Right lobe of liver (tissue), 6 donors: ENCODE results near the gene CORO7. TPM values are rescaled to one million over a fixed set of nuclear protein-coding genes. Genes with fewer than 3 reads are reported as not detected.

Experiments used
- ATAC-seq, 4 donors: fragments of 200-7000 bp; cut with Tn5 transposase; one replicate each; pipeline ENCODE4 v1.9.1; 2020; ENCODE audit warnings: mild to moderate bottlenecking in 4 of 4, moderate library complexity in 4 of 4
- DNase-seq, 3 donors: peaks; one replicate each; pipeline ENCODE4 v3.0.0-alpha.2; 2020
- H3K27ac ChIP-seq, 3 donors: fragments of 200-600 bp; one replicate each; pipeline ENCODE4 v1.8.0; 2022
- H3K27me3 ChIP-seq, 2 donors: fragments of 200-600 bp; one replicate each; pipeline ENCODE4 v1.8.0; 2022
- H3K36me3 ChIP-seq, 4 donors: fragments of 200-600 bp; sonication (generic) in 1 of 4; one replicate each; pipeline versions ENCODE4 v1.5.1 to v1.8.0; 2017 to 2022; ENCODE audit warnings: control low read depth in 1 of 4
- H3K4me1 ChIP-seq, 4 donors: fragments of 200-600 bp; sonication (generic) in 1 of 4; one replicate each; pipeline versions ENCODE4 v1.5.1 to v1.8.0; 2017 to 2022; ENCODE audit warnings: control low read depth in 1 of 4
- H3K4me3 ChIP-seq, 3 donors: fragments of 200-600 bp; one replicate each; pipeline ENCODE4 v1.8.0; 2022
- H3K9me3 ChIP-seq, 4 donors: fragments of 200-600 bp; sonication (generic) in 1 of 4; one replicate each; pipeline versions ENCODE4 v1.5.1 to v1.8.0; 2017 to 2022; ENCODE audit warnings: control low read depth in 1 of 4
- POLR2A ChIP-seq: fragments of 450-650 bp; IDR thresholded peaks from one replicate; pipeline ENCODE4 v1.6.1; 2017; ENCODE audit warnings: antibody characterized with exemption, mild to moderate bottlenecking
- WGBS: methylation state at CpG from one replicate; pipeline ENCODE4 v1.1.6; 2018; ENCODE audit warnings: low coverage, low lambda C conversion rate; ENCODE audit not compliant: insufficient coverage; ENCODE audit errors: missing lambda C conversion rate; 5-methylcytosine and 5-hydroxymethylcytosine counted together
- intact Hi-C, 2 donors: fragments of 100-400 bp; cut with DNase I; formaldehyde crosslinking; loops; one replicate each; pipeline versions ENCODE4 v1.11.2 to v1.14.1; 2022
- total RNA-seq, 6 experiments: library from RNA; depleted of rRNA in 2 of 6; stranded (reverse); fragments of >200 nt in 2 of 6; fragmentation: NEBNext Ultra II Directional in 3 of 6; extraction: Animal tissue kit (Norgen Biotek cat#: 25700) in 3 of 6; gene quantifications; one replicate each; pipeline versions ENCODE4 v1.1.0 to v1.2.4, GENCODE V29; 2016 to 2023
- TF ChIP-seq, protein P1 (sequence below), 4 donors: fragments of 200-600 bp in 3 of 4; fragments of 450-650 bp in 1 of 4; IDR thresholded peaks; one replicate each; pipeline versions ENCODE4 v1.5.1 to v1.8.0; 2016 to 2022; ENCODE audit warnings: antibody characterized with exemption in 4 of 4, mild to moderate bottlenecking in 2 of 4
- donor health status: DM: no; HTN: yes; CAD: no.
- donor health status: DM: no; HTN: no; CAD: no.
- donor health status: DM: no; HTN: no; CAD: no.
- donor health status: DM: no; HTN: yes; CAD: no.
- donor health status: DM: no; HTN: yes; CAD: no.

CORO7 gene
- total RNA-seq, 6 experiments from 2014 or later: 7.8 to 22.9 (median 13.3) TPM

DNA sequence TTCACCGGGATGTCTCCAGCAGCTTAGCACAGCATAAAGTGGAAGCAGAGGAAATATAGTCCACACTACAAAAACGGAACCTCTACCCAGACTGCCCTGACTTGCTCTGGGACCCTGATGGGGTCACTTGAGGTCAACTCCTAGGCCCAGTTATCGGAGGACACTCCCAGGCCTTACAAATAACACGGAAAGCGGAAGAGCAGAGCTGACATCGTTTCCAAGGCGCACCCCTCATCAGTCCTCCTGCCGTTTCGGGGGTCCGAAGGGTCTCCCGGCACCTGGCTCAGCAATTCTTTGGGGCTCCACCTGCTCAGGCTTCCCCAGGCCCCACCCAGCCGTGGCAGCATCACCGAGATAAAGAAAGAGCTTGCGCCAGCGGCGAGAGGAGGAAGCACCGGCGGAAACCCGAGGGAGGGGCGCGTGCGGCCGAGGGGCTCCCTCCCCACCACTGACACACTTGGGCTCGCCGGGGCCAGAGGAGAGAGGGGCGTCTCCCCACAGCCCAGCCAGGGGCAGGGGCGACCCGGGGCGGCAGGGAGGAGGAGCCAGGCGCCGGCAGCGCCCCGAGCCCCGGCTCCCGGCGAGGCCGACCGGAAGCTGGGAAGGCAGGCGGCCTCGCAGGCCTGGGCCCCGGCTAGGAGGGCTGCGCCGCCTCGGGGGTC lies 727 bp downstream of the CORO7 start:
- no peak for TF ChIP-seq POLR2A
- TF ChIP-seq, protein P1, sequence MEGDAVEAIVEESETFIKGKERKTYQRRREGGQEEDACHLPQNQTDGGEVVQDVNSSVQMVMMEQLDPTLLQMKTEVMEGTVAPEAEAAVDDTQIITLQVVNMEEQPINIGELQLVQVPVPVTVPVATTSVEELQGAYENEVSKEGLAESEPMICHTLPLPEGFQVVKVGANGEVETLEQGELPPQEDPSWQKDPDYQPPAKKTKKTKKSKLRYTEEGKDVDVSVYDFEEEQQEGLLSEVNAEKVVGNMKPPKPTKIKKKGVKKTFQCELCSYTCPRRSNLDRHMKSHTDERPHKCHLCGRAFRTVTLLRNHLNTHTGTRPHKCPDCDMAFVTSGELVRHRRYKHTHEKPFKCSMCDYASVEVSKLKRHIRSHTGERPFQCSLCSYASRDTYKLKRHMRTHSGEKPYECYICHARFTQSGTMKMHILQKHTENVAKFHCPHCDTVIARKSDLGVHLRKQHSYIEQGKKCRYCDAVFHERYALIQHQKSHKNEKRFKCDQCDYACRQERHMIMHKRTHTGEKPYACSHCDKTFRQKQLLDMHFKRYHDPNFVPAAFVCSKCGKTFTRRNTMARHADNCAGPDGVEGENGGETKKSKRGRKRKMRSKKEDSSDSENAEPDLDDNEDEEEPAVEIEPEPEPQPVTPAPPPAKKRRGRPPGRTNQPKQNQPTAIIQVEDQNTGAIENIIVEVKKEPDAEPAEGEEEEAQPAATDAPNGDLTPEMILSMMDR (IDR thresholded peaks at IDR 0.05): peak in 1 of 4 donors; percentile 6
- peaks cover 0 to 4% (median 2%) of the 10 kb centered on the region in 4 donors for H3K4me1 ChIP-seq
- WGBS: 3% methylated on average over 13 of the region's 44 CpGs
- H3K36me3 ChIP-seq: no peaks in the 10 kb centered on the region
- H3K4me3 ChIP-seq: peak overlapping the region; percentile 85 to 99 (median 91)
- DNase-seq: peak; percentile 71 to 78 (median 73)
- peak; percentile 28 to 41 (median 30) for ATAC-seq
- intact Hi-C loops: no loop called here
- H3K27me3 ChIP-seq: no peaks in the 10 kb centered on the region
- H3K27ac ChIP-seq: peak overlapping the region; percentile 62 to 92 (median 75)
- H3K9me3 ChIP-seq: no peaks in the 10 kb centered on the region

DNA sequence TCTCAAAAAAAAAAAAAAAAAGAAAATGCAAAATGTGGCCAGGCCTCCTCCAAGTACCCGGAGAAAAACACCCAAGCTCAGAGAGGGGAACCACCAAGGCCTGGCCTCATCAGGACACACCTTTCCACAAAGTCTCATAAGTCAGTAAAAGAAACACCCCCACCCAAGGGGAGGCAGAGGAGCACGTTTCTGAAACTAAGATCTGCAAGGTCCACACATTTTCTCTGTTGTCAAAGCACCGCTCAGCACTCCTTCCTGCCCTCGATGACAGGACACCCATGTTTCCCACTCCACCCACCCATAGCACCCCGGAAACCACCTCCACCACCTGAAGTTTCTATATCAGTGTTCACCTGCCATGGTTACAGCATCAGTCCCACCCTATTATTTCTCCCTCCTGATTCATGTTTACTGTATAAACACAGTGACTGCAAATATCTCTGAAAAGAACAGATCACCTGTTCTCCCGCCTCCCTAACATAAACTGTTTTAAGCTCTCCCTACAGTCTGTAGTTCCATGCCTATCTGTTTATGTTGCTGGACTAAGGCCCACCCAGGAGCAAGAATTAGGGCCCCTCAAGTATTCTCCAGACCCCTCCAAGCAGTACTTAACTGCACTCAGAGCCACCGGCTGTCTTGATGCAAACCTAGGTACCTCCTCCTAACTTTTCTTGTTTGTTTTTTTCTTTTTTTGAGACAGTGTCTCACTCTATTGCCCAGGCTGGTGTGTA lies 2.0 kb downstream of the CORO7 start:
- Histone ChIP-seq H3K4me1 (peaks cover 0 to 4% (median 2%) of the 10 kb centered on the region in 4 donors), H3K27me3 (no peaks in the 10 kb centered on the region), H3K4me3 (peak overlapping the region in 1 of 3 donors; percentile 6), H3K27ac (no peak overlapping the region), H3K36me3 (no peaks in the 10 kb centered on the region), H3K9me3 (no peaks in the 10 kb centered on the region)
- DNase-seq (no peak), ATAC-seq (no peak)
- WGBS: 70% methylated on average over 5 of the region's 7 CpGs
- intact Hi-C loops: no loop called here
- TF ChIP-seq, protein P1 (IDR thresholded peaks at IDR 0.05): no peak
- TF ChIP-seq POLR2A: no peak

DNA sequence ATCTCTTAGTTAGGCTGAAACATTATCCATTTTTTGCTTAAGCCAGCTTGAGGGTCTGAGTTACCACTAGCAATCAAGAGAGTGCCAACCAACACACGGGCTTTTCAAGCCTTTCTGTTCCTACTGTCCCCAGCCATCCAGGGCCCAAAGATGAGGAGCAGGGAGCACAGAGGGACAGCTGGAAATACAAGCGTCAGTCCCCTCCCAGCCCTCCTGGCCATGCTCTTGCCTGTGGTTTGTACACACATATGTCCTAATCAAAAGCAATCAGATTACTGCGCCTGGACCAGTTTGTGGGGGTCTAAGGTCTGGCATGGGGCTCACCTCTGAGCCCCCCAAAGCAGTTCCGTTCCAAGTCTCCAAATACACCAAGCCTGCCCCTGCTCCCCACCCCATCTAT lies 3.5 kb downstream of the CORO7 start:
- peaks cover 0 to 4% (median 2%) of the 10 kb centered on the region in 4 donors for H3K4me1 ChIP-seq
- 94% methylated on average over 2 of the region's 4 CpGs for WGBS
- peaks cover 0 to 4% (median 0%) of the 10 kb centered on the region in 4 donors for H3K36me3 ChIP-seq
- no peak overlapping the region for H3K4me3 ChIP-seq
- DNase-seq (no peak), ATAC-seq (no peak)
- H3K27me3 ChIP-seq: no peaks in the 10 kb centered on the region
- intact Hi-C loops: no loop called here
- H3K9me3 ChIP-seq: no peaks in the 10 kb centered on the region
- no peak overlapping the region for H3K27ac ChIP-seq
- no peak for TF ChIP-seq POLR2A
- TF ChIP-seq, protein P1 (IDR thresholded peaks at IDR 0.05): no peak

DNA sequence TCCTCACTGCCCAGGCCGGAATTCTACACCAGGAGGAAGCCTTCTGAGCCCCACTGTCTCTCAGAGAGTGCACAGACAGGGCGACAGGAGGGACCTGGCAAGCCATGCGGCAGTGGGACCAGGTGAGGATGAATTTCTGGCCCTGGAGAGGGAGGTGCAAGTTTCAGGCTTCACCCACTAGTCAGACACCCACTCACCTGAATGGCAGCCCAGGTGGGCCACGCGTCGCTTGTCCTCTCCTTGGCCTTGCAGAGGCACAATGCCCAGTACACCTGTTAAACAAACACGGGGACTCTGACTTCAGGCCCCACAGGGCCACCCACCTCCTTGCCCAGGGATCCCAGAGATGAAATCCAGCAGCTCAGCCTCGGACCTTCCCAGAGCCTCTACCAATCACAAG lies 4.2 kb downstream of the CORO7 start:
- TF ChIP-seq, protein P1 (IDR thresholded peaks at IDR 0.05): no peak
- no peak for TF ChIP-seq POLR2A
- H3K27ac ChIP-seq: no peak overlapping the region
- WGBS: 60% methylated on average over 1 of the region's 8 CpGs
- peaks cover 0 to 11% (median 0%) of the 10 kb centered on the region in 4 donors for H3K36me3 ChIP-seq
- intact Hi-C loops: no loop called here
- H3K27me3 ChIP-seq: no peaks in the 10 kb centered on the region
- DNase-seq (peak in 1 of 3 donors; percentile 29), ATAC-seq (no peak)
- H3K9me3 ChIP-seq: no peaks in the 10 kb centered on the region
- peaks cover 0 to 4% (median 2%) of the 10 kb centered on the region in 4 donors for H3K4me1 ChIP-seq
- no peak overlapping the region for H3K4me3 ChIP-seq
